ENCODE results near the gene PHF21A. TPM values are rescaled to one million over a fixed set of nuclear protein-coding genes. Genes with fewer than 3 reads are reported as not detected.

The PHF21A gene
- 58.4 TPM for polyA plus RNA-seq (2013, experiment 1 of 4)
- 52.2 TPM for polyA plus RNA-seq (2013, experiment 2 of 4)
- 41.4 TPM for polyA plus RNA-seq (2013, experiment 3 of 4)
- polyA plus RNA-seq (2013, experiment 4 of 4), result 47.8 TPM

- Histone ChIP-seq H3K27ac (ENCODE audit: insufficient read depth, low read depth, low read length, poor library complexity, severe bottlenecking) (peak within 1 kb of the TSS; percentile 92), H3K36me3 (ENCODE audit: control insufficient read depth, insufficient read depth, low read length) (no peaks in the 10 kb centered on the region), H3K9me3 (ENCODE audit: control insufficient read depth, low read length) (no peaks in the 10 kb centered on the region), H3K27me3 (ENCODE audit: control insufficient read depth, insufficient read depth, low read length, poor library complexity, severe bottlenecking) (no peaks in the 10 kb centered on the region), H3K4me1 (ENCODE audit: control insufficient read depth, insufficient read depth, low read length) (no peaks in the 10 kb centered on the region), H3K4me3 (ENCODE audit: insufficient read depth, low read depth, low read length) (peak within 1 kb of the TSS; percentile 54)
- 0% methylated on average over 52 of the region's 52 CpGs for WGBS, 2 experiments
Observed at GRCh38 chr11:46121301-46121723, at the start of gene PHF21A. Gene PHF21A, minus strand, starts transcription at chr11:46121454. Its CDS starts 37,235 bp downstream, at chr11:46084219.

- H3K4me3 ChIP-seq (ENCODE audit: insufficient read depth, low read depth, low read length), result no peak overlapping the region
Observed at GRCh38 chr11:46170797-46171196, 49.5 kb upstream of the PHF21A start.

GRCh38 chr11:46162700-46163099, 41.4 kb upstream of the PHF21A start:
- no peaks in the 10 kb centered on the region for H3K9me3 ChIP-seq (ENCODE audit: control insufficient read depth, low read length)
- no peaks in the 10 kb centered on the region for H3K27me3 ChIP-seq (ENCODE audit: control insufficient read depth, insufficient read depth, low read length, poor library complexity, severe bottlenecking)
- WGBS, 2 experiments, result 88 to 97% methylated on average over 5 of the region's 5 CpGs

More at GRCh38 chr11:46170797-46171196, 49.5 kb upstream of the PHF21A start:
- no peaks in the 10 kb centered on the region for H3K4me1 ChIP-seq (ENCODE audit: control insufficient read depth, insufficient read depth, low read length)
- no peaks in the 10 kb centered on the region for H3K9me3 ChIP-seq (ENCODE audit: control insufficient read depth, low read length)
- no peaks in the 10 kb centered on the region for H3K36me3 ChIP-seq (ENCODE audit: control insufficient read depth, insufficient read depth, low read length)
- H3K27ac ChIP-seq (ENCODE audit: insufficient read depth, low read depth, low read length, poor library complexity, severe bottlenecking), result no peak overlapping the region
- H3K27me3 ChIP-seq (ENCODE audit: control insufficient read depth, insufficient read depth, low read length, poor library complexity, severe bottlenecking), result no peaks in the 10 kb centered on the region

GRCh38 chr11:46161201-46161600, 39.9 kb upstream of the PHF21A start:
- WGBS, 2 experiments, result 94% methylated on average over 7 of the region's 7 CpGs
- H3K4me1 ChIP-seq (ENCODE audit: control insufficient read depth, insufficient read depth, low read length), result no peaks in the 10 kb centered on the region
- no peaks in the 10 kb centered on the region for H3K36me3 ChIP-seq (ENCODE audit: control insufficient read depth, insufficient read depth, low read length)
- no peaks in the 10 kb centered on the region for H3K27me3 ChIP-seq (ENCODE audit: control insufficient read depth, insufficient read depth, low read length, poor library complexity, severe bottlenecking)
- H3K4me3 ChIP-seq (ENCODE audit: insufficient read depth, low read depth, low read length), result no peak overlapping the region
- no peak overlapping the region for H3K27ac ChIP-seq (ENCODE audit: insufficient read depth, low read depth, low read length, poor library complexity, severe bottlenecking)
- no peaks in the 10 kb centered on the region for H3K9me3 ChIP-seq (ENCODE audit: control insufficient read depth, low read length)

More at GRCh38 chr11:46162700-46163099, 41.4 kb upstream of the PHF21A start:
- no peaks in the 10 kb centered on the region for H3K36me3 ChIP-seq (ENCODE audit: control insufficient read depth, insufficient read depth, low read length)
- H3K4me1 ChIP-seq (ENCODE audit: control insufficient read depth, insufficient read depth, low read length), result no peaks in the 10 kb centered on the region
- H3K4me3 ChIP-seq (ENCODE audit: insufficient read depth, low read depth, low read length), result no peak overlapping the region
- H3K27ac ChIP-seq (ENCODE audit: insufficient read depth, low read depth, low read length, poor library complexity, severe bottlenecking), result no peak overlapping the region

GRCh38 chr11:46160100-46160499, 38.8 kb upstream of the PHF21A start:
- Histone ChIP-seq H3K4me1 (ENCODE audit: control insufficient read depth, insufficient read depth, low read length) (no peaks in the 10 kb centered on the region), H3K27me3 (ENCODE audit: control insufficient read depth, insufficient read depth, low read length, poor library complexity, severe bottlenecking) (no peaks in the 10 kb centered on the region)
- WGBS, 2 experiments, result 61 to 64% methylated on average over 3 of the region's 3 CpGs

GRCh38 chr11:46159680-46160079, 38.4 kb upstream of the PHF21A start:
- H3K27me3 ChIP-seq (ENCODE audit: control insufficient read depth, insufficient read depth, low read length, poor library complexity, severe bottlenecking), result no peaks in the 10 kb centered on the region
- no peaks in the 10 kb centered on the region for H3K36me3 ChIP-seq (ENCODE audit: control insufficient read depth, insufficient read depth, low read length)
- no peaks in the 10 kb centered on the region for H3K9me3 ChIP-seq (ENCODE audit: control insufficient read depth, low read length)
- no peak overlapping the region for H3K27ac ChIP-seq (ENCODE audit: insufficient read depth, low read depth, low read length, poor library complexity, severe bottlenecking)
- 39 to 78% methylated on average over 2 of the region's 2 CpGs for WGBS, 2 experiments
- H3K4me3 ChIP-seq (ENCODE audit: insufficient read depth, low read depth, low read length), result no peak overlapping the region
- H3K4me1 ChIP-seq (ENCODE audit: control insufficient read depth, insufficient read depth, low read length), result no peaks in the 10 kb centered on the region

More at GRCh38 chr11:46160100-46160499, 38.8 kb upstream of the PHF21A start:
- H3K36me3 ChIP-seq (ENCODE audit: control insufficient read depth, insufficient read depth, low read length), result no peaks in the 10 kb centered on the region
- H3K27ac ChIP-seq (ENCODE audit: insufficient read depth, low read depth, low read length, poor library complexity, severe bottlenecking), result no peak overlapping the region
- H3K4me3 ChIP-seq (ENCODE audit: insufficient read depth, low read depth, low read length), result no peak overlapping the region
- H3K9me3 ChIP-seq (ENCODE audit: control insufficient read depth, low read length), result no peaks in the 10 kb centered on the region

GRCh38 chr11:46149826-46150225, 28.6 kb upstream of the PHF21A start:
- no peaks in the 10 kb centered on the region for H3K4me1 ChIP-seq (ENCODE audit: control insufficient read depth, insufficient read depth, low read length)
- no peaks in the 10 kb centered on the region for H3K36me3 ChIP-seq (ENCODE audit: control insufficient read depth, insufficient read depth, low read length)
- no peaks in the 10 kb centered on the region for H3K9me3 ChIP-seq (ENCODE audit: control insufficient read depth, low read length)
- H3K4me3 ChIP-seq (ENCODE audit: insufficient read depth, low read depth, low read length), result no peak overlapping the region
- no peaks in the 10 kb centered on the region for H3K27me3 ChIP-seq (ENCODE audit: control insufficient read depth, insufficient read depth, low read length, poor library complexity, severe bottlenecking)
- WGBS, 2 experiments, result 100% methylated on average over 2 to 3 of the region's 4 CpGs
- no peak overlapping the region for H3K27ac ChIP-seq (ENCODE audit: insufficient read depth, low read depth, low read length, poor library complexity, severe bottlenecking)

GRCh38 chr11:46149342-46149741, 28.1 kb upstream of the PHF21A start:
- H3K36me3 ChIP-seq (ENCODE audit: control insufficient read depth, insufficient read depth, low read length), result no peaks in the 10 kb centered on the region
- no peaks in the 10 kb centered on the region for H3K27me3 ChIP-seq (ENCODE audit: control insufficient read depth, insufficient read depth, low read length, poor library complexity, severe bottlenecking)
- H3K9me3 ChIP-seq (ENCODE audit: control insufficient read depth, low read length), result no peaks in the 10 kb centered on the region
- H3K4me3 ChIP-seq (ENCODE audit: insufficient read depth, low read depth, low read length), result no peak overlapping the region
- 45 to 46% methylated on average over 11 of the region's 11 CpGs for WGBS, 2 experiments
- H3K27ac ChIP-seq (ENCODE audit: insufficient read depth, low read depth, low read length, poor library complexity, severe bottlenecking), result no peak overlapping the region
- H3K4me1 ChIP-seq (ENCODE audit: control insufficient read depth, insufficient read depth, low read length), result no peaks in the 10 kb centered on the region

- no peaks in the 10 kb centered on the region for H3K27me3 ChIP-seq (ENCODE audit: control insufficient read depth, insufficient read depth, low read length, poor library complexity, severe bottlenecking)
- 86 to 87% methylated on average over 8 of the region's 8 CpGs for WGBS, 2 experiments
- no peak overlapping the region for H3K27ac ChIP-seq (ENCODE audit: insufficient read depth, low read depth, low read length, poor library complexity, severe bottlenecking)
- no peak overlapping the region for H3K4me3 ChIP-seq (ENCODE audit: insufficient read depth, low read depth, low read length)
- no peaks in the 10 kb centered on the region for H3K36me3 ChIP-seq (ENCODE audit: control insufficient read depth, insufficient read depth, low read length)
- no peaks in the 10 kb centered on the region for H3K9me3 ChIP-seq (ENCODE audit: control insufficient read depth, low read length)
- H3K4me1 ChIP-seq (ENCODE audit: control insufficient read depth, insufficient read depth, low read length), result no peaks in the 10 kb centered on the region
Observed at GRCh38 chr11:46144741-46145140, 23.5 kb upstream of the PHF21A start.

GRCh38 chr11:46143049-46143806, 22.0 kb upstream of the PHF21A start:
- WGBS, 2 experiments, result 93% methylated on average over 31 of the region's 31 CpGs
- no peaks in the 10 kb centered on the region for H3K27me3 ChIP-seq (ENCODE audit: control insufficient read depth, insufficient read depth, low read length, poor library complexity, severe bottlenecking)
- H3K4me3 ChIP-seq (ENCODE audit: insufficient read depth, low read depth, low read length), result no peak overlapping the region
- no peaks in the 10 kb centered on the region for H3K4me1 ChIP-seq (ENCODE audit: control insufficient read depth, insufficient read depth, low read length)
- no peaks in the 10 kb centered on the region for H3K36me3 ChIP-seq (ENCODE audit: control insufficient read depth, insufficient read depth, low read length)
- no peaks in the 10 kb centered on the region for H3K9me3 ChIP-seq (ENCODE audit: control insufficient read depth, low read length)
- no peak overlapping the region for H3K27ac ChIP-seq (ENCODE audit: insufficient read depth, low read depth, low read length, poor library complexity, severe bottlenecking)
